Activated CD4-positive, alpha-beta T cell treated with anti-CD3 and anti-CD28 coated beads for 24 hours (primary cell): ENCODE data around the gene TMCC1.
"Not testable (repeated sequence)": the region's sequence is repeated elsewhere in the genome, so short reads cannot be mapped to it uniquely, and the experiment has no call there.

Experiments
- DNase-seq, 2 donors: peaks; one replicate each; pipeline ENCODE4 v3.0.0-alpha.2; 2020; ENCODE audit warnings: low read depth in 2 of 2

Gene TMCC1

GRCh38 chr3:129892857-129893580, 492 bp downstream of the TMCC1 start:
- peak; percentile 34 to 35 for DNase-seq

DNA sequence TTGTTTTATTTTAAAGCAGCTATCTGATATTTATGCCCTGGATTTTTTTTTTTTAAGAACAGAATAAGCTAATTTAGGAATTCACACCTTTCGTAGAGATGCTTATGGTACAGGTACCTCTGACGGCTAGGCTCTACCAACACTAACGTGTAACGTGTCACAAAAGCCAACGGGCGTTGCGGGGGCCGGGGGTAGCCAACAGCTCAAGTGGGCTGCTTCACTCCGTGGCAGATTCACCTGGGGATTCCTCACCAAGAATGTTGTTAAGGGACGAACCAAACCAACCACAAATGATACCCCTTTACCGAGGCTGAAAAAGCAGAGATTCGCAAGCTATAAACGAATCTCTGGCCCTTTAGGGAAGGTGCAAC, 1.0 kb downstream of the TMCC1 start:
- DNase-seq: no peak

GRCh38 chr3:129890891-129891290, 2.6 kb downstream of the TMCC1 start:
- no peak for DNase-seq

DNA sequence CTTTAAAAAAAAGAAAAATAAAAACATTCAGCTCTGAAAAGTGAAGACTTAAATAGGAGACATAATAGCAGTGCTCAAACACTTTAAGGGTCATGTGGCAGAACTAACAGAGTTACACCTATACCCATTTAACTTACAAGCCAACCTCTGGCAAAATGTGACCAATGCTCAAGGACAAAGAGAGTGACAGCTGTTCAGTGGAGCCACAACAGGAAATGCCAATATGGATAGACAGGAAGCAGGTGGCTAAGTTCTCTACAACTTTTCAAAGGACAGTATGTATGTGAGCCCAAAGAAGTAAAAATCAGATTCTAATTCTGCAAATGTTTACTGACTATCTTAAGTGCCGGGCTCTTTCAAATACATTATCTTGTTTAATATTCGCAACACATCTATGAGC, 3.4 kb downstream of the TMCC1 start:
- DNase-seq: no peak

DNA sequence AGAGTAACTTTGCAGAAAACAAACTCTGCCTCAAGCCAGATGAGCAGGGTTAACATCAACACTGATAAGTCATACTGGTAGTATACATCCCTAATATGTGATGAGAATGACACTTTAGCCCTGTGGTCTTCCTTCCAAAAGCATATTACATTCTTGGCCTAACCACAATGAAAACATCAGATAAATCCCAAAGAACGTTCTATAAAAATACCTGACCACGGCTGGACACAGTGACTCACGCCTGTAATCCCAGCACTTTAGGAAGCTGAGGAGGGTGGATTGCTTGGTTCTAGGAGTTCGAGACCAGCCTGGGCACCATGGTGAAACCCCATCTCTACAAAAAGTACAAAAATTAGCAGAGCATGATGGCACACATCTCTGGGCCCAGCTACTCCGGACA, 4.7 kb downstream of the TMCC1 start:
- no peak for DNase-seq

DNA sequence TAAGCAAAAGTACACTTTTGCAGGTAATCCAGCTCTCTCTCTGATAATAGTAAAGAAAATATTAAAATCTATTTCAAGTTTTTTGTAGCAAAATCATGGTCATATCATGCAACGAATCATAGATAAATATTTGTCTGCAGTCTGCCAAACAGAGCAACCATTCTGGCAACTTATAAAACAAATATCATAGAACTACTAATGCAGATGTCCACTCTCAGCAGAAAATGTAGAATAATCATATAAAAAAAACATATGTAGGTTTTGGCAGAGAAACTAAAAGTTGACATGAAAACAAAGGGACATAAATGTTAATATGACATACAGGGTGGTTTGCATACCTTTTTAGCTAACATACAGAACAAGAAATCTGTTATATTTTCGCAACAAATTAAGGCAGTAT, 12.2 kb downstream of the TMCC1 start:
- no peak for DNase-seq

GRCh38 chr3:129878355-129878754, 15.2 kb downstream of the TMCC1 start:
- no peak for DNase-seq

DNA sequence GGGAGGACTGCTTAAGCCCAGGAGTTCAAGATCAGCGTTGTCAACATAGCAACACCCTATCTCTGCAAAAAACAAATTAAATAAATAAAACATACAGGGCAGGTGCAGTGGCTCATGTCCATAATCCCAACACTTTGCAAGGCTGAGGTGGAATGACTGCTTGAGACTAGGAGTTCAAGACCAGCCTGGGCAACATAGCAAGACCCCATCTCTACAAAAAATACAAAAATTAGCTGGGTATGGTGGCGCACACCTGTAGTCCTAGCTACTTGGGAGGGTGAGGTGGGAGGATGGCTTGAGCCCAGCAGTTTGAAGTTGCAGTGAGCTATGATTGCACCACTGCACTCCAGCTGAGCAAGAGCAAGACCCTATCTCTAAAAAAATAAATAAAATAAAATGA, 19.0 kb downstream of the TMCC1 start:
- not testable (repeated sequence) for DNase-seq

DNA sequence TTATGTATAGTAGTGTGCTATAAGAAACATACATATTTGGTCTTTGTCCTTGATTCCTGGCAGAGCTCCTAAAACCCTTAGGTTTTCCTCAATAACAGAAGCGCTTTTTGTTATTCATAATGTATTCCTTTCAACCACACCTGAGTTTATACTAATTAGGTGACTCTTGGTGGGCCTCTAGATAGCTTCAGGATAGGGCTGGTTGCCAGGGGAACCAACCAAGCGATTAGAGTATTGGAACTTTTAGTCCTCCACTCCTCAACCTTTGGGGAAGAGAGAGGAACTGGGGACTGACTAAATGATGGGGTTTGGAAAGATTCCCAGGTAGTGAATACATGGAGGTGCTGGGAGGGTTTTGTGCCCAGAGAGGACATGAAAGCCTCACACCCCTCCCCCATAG, 24.6 kb downstream of the TMCC1 start:
- no peak for DNase-seq

DNA sequence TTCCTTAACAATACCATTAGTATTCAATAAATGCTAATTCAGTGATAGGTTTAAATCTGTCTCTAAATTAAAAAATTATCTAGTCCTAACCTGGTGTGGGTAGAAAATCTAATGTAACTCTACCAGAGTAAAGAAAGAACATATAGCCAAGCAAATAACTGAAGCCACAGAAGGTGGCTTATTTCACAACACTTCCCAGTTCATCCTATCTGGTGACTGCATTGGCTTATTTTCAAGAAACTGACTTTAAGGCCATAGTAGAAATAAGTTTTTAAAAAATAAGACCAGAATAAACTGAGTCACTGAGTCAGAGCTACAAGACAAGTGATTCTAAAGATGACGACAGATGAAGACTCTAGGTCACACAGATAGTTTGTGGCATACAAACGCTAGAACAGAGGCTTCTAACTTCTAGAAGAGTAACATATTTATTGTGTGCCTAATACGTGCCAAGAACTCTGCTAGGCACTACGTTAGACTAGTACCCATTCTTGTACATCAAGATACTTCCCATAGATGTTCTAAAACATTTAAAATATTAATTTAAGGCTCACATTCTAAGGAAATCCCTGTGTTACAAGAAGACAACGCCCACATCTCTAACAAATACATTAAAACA, 25.9 kb downstream of the TMCC1 start:
- DNase-seq: no peak

DNA sequence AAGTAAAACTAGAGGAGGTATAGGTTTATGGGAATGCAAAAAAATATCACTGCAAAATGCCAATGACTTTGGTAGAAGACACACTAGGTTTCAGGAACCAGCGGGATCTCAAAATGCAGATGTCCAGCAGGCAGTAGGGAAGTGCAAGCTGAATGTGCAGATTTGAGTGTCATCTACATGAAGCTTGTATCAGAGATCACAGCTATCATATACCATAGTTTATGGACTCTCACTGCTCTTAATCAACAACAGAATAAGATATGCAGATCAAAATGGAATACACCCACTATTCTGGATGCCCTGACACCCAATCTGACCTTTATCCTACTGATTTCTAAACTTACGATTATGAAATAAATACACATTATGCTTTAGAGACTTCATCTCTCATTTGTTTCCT, 27.7 kb downstream of the TMCC1 start:
- no peak for DNase-seq

DNA sequence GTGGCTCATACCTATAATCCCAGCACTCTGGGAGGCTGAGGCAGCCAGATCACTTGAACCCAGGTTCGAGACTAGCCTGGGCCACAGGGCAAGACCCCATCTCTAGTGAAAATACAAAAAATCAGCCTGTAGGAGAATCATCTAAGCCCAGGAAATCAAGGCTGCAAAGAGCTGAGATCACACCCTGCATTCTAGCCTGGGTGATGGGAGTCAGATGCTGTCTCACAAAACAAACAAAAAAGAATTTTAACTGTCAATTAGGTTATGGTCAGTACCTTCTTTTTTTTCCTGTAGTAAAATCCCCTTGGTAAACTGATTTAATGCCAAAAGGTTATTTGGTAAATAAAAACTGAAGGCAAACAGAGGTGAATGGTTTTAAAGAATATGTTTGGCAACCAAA, 29.0 kb downstream of the TMCC1 start:
- no peak for DNase-seq

GRCh38 chr3:129859272-129859671, 34.2 kb downstream of the TMCC1 start:
- DNase-seq: no peak

GRCh38 chr3:129857899-129858298, 35.6 kb downstream of the TMCC1 start:
- DNase-seq: no peak

DNA sequence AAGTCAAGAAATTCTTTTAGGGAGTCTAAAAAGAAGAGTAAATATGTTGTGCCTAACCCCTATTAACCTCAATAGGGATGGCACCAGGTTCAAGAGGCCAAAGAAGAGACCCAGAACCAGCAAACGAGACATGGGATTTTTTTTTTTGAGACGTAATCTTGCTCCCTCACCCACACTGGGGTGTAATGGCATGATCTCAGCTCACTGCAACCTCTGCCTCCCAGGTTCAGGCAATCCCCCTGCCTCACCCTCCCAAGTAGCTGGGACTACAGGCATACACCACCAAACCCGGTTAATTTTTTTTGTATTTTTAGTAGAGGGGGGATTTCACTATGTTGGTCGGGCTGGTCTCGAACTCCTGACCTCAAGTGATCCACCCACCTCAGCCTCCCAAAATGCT, 36.7 kb downstream of the TMCC1 start:
- DNase-seq: not testable (repeated sequence)

DNA sequence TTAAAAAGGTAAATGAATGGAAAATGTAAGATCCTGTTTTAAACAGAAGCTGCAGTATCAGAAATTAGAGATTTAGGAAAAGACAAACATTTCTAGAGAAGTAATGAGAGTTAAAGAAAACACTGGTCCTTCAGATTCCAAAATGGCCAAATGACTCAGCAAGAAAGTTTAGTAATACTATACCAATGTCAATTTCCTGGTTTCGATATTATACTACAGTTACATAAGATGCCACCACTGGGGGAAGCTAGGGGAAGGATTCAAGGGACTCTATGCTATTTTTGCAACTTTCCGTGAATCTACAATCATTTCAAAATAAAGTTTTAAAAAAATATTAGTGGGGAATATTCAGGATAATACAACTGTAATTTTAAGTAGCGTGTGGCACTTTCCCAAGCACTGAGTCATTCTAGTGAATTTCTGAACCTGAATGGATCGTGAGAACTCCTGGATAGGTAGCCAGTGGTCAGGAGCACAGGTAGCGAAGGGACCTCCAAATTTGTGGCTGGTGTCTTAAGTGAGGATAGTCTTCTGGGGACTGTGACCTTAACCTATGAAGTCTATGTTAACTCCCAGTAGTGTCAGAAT, 37.6 kb downstream of the TMCC1 start:
- no peak for DNase-seq

- DNase-seq: no peak
These were observed 38.2 kb downstream of the TMCC1 start for GRCh38 chr3:129855170-129855831.

DNA sequence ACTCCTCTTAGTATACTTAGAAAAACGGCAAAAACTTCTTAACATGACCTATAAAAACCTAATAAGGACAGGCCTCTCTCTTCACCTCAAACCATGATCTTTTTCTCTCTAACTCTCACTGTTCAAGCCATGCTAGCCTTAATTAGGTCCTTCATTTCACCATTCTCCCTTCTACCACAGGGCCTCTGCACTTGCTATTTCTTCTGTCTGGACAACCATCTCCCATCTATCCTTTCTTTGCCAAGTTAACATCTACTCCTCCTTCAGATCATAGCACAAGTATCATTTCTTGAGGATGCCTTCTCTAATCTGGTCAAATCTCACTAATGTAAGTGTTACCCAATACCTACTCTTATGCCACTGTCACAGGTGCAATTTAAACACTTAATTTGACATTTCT, 39.1 kb downstream of the TMCC1 start:
- DNase-seq: no peak

- no peak for DNase-seq
These were observed 47.6 kb downstream of the TMCC1 start for GRCh38 chr3:129845956-129846355.

DNA sequence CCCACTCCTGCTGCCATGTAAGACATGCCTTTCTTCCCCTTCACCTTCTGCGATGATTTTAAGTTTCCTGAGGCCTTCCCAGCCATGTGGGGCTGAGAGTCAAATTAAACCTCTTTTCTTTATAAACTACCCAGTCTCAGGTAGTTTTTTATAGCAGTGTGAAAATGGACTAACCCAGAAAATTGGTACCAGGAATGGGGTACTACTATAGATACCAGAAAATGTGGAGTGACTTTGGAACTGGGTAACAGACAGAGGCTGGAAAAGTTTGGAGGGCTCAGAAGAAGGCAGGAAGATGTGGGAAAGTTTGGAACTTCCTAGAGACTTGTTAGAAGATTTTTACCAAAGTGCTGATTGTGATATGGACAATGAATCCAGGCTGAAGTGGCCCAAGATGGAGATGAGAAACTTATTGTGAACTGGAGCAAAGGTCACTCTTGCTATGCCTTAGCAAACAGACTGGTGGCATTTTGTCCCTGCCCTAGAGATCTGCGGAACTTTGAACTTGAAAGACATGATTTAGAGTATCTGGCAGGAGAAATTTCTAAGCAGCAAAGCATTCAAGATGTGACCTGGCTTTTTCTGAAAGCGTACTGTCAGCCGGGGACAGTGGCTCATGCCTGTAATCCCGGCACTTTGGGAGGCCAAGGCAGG, 52.7 kb downstream of the TMCC1 start:
- no peak for DNase-seq

GRCh38 chr3:129838086-129838485, 55.4 kb downstream of the TMCC1 start:
- DNase-seq: no peak

- no peak for DNase-seq
These were observed 56.4 kb downstream of the TMCC1 start for GRCh38 chr3:129837065-129837642.
